GM18517 (cell line): ENCODE measurements around the gene HNRNPA1L2.
"Not testable (repeated sequence)": the region's sequence is repeated elsewhere in the genome, so short reads cannot be mapped to it uniquely, and the experiment has no call there.

ENCODE experiments used
- ATAC-seq: cut with Tn5 transposase; IDR thresholded peaks from one replicate; pipeline ENCODE4 v1.9.1; 2021; ENCODE audit warnings: mild to moderate bottlenecking, moderate library complexity; ENCODE audit not compliant: unreplicated experiment

The HNRNPA1L2 gene

GRCh38 chr13:52642131-52642530 is at the start of gene HNRNPA1L2:
TSS of gene HNRNPA1L2 (plus strand) at chr13:52642431. CDS start at chr13:52642493, 62 bp downstream.
- no peak for ATAC-seq

- ATAC-seq: not testable (repeated sequence)
Observed at GRCh38 chr13:52593175-52593574, 49.1 kb upstream of the HNRNPA1L2 start.

GRCh38 chr13:52593812-52594211 is 48.4 kb upstream of the HNRNPA1L2 start:
- not testable (repeated sequence) for ATAC-seq

GRCh38 chr13:52594295-52594694 is 47.9 kb upstream of the HNRNPA1L2 start:
- not testable (repeated sequence) for ATAC-seq

- no peak for ATAC-seq
Observed at GRCh38 chr13:52597676-52598075, 44.6 kb upstream of the HNRNPA1L2 start.

- ATAC-seq: peak; percentile 24
Observed at GRCh38 chr13:52599037-52599847, 43.0 kb upstream of the HNRNPA1L2 start.

GRCh38 chr13:52599848-52600603 is 42.2 kb upstream of the HNRNPA1L2 start:
- peak; percentile 69 for ATAC-seq

- no peak for ATAC-seq
Observed at GRCh38 chr13:52600666-52601065, 41.6 kb upstream of the HNRNPA1L2 start.

- ATAC-seq: not testable (repeated sequence)
Observed at GRCh38 chr13:52603316-52603715, 38.9 kb upstream of the HNRNPA1L2 start.

- ATAC-seq: not testable (repeated sequence)
Observed at GRCh38 chr13:52606126-52606525, 36.1 kb upstream of the HNRNPA1L2 start.

- ATAC-seq: not testable (repeated sequence)
Observed at GRCh38 chr13:52606795-52607194, 35.4 kb upstream of the HNRNPA1L2 start.

GRCh38 chr13:52608184-52608583 is 34.0 kb upstream of the HNRNPA1L2 start:
- not testable (repeated sequence) for ATAC-seq

- not testable (repeated sequence) for ATAC-seq
Observed at GRCh38 chr13:52609013-52609606, 33.1 kb upstream of the HNRNPA1L2 start.

GRCh38 chr13:52610158-52610557 is 32.1 kb upstream of the HNRNPA1L2 start:
- ATAC-seq: not testable (repeated sequence)

- ATAC-seq: no peak
Observed at GRCh38 chr13:52615134-52615801, 27.0 kb upstream of the HNRNPA1L2 start.

GRCh38 chr13:52615812-52616211 is 26.4 kb upstream of the HNRNPA1L2 start:
- ATAC-seq: no peak

- ATAC-seq: peak; percentile 96
Observed at GRCh38 chr13:52617070-52618060, 24.9 kb upstream of the HNRNPA1L2 start.

- peak; percentile 74 for ATAC-seq
Observed at GRCh38 chr13:52631083-52631690, 11.0 kb upstream of the HNRNPA1L2 start.

- ATAC-seq: no peak
Observed at GRCh38 chr13:52638666-52639328, 3.4 kb upstream of the HNRNPA1L2 start.
